ACC112 (cell line): ENCODE data around the gene PIK3R6.

Experiments used
- H2AFZ ChIP-seq: fragments of 200-600 bp; sonication (generic); one replicate; pipeline ENCODE4 v1.6.0; 2017; ENCODE audit warnings: antibody characterized with exemption, low read length; ENCODE audit not compliant: unreplicated experiment
- H3K27ac ChIP-seq: fragments of 200-600 bp; sonication (generic); 2 replicates; pipeline ENCODE4 v1.5.1; 2014; ENCODE audit warnings: low read depth, mild to moderate bottlenecking, antibody characterized with exemption, low read length, moderate library complexity
- H3K27me3 ChIP-seq: fragments of 200-600 bp; sonication (generic); 2 replicates; pipeline ENCODE4 v1.6.1; 2014; ENCODE audit warnings: mild to moderate bottlenecking, antibody characterized with exemption, low read length, moderate library complexity, mixed read lengths; ENCODE audit not compliant: insufficient read depth
- H3K36me3 ChIP-seq: fragments of 200-600 bp; sonication (generic); 2 replicates; pipeline ENCODE4 v1.6.1; 2016; ENCODE audit warnings: mild to moderate bottlenecking, antibody characterized with exemption, low read length, moderate library complexity, mixed read lengths; ENCODE audit not compliant: insufficient read depth
- H3K4me1 ChIP-seq: fragments of 200-600 bp; sonication (generic); one replicate; pipeline ENCODE4 v1.6.1; 2016; ENCODE audit warnings: low read length, mixed read lengths; ENCODE audit not compliant: insufficient read depth, unreplicated experiment, control insufficient read depth
- H3K4me3 ChIP-seq: fragments of 200-600 bp; sonication (generic); 2 replicates; pipeline ENCODE4 v1.5.1; 2014; ENCODE audit warnings: mild to moderate bottlenecking, low read depth, low read length
- H3K79me2 ChIP-seq: fragments of 200-600 bp; sonication (generic); one replicate; pipeline ENCODE4 v1.6.0; 2016; ENCODE audit warnings: low read length; ENCODE audit not compliant: control insufficient read depth, unreplicated experiment, insufficient read depth

Gene PIK3R6

GRCh38 chr17:8867361-8867981 lies at the start of gene PIK3R6:
Gene PIK3R6, minus strand, starts transcription at chr17:8867674. Its CDS starts 17,880 bp downstream, at chr17:8849794.
- H3K79me2 ChIP-seq: no peaks in the 10 kb centered on the region
- no peaks in the 10 kb centered on the region for H3K4me1 ChIP-seq
- peaks cover 42% of the 10 kb centered on the region for H3K27me3 ChIP-seq
- no peak within 1 kb of the TSS for H3K4me3 ChIP-seq
- H2AFZ ChIP-seq: no peak within 1 kb of the TSS
- H3K36me3 ChIP-seq: no peaks in the 10 kb centered on the region
- H3K27ac ChIP-seq: no peak within 1 kb of the TSS

GRCh38 chr17:8916466-8916865 lies 49.0 kb upstream of the PIK3R6 start:
- H3K79me2 ChIP-seq: no peaks in the 10 kb centered on the region
- peaks cover 9% of the 10 kb centered on the region for H3K27me3 ChIP-seq
- H3K4me3 ChIP-seq: no peak overlapping the region
- H3K27ac ChIP-seq: peak overlapping the region; percentile 35; the same call in 1 of the 2 replicates
- H3K4me1 ChIP-seq: peaks cover 17% of the 10 kb centered on the region
- no peaks in the 10 kb centered on the region for H3K36me3 ChIP-seq
- no peak overlapping the region for H2AFZ ChIP-seq

- Histone ChIP-seq H3K79me2 (no peaks in the 10 kb centered on the region), H3K36me3 (no peaks in the 10 kb centered on the region), H3K27ac (no peak overlapping the region), H3K4me1 (peaks cover 17% of the 10 kb centered on the region), H3K4me3 (no peak overlapping the region), H3K27me3 (peaks cover 14% of the 10 kb centered on the region), H2AFZ (no peak overlapping the region)
These were observed 47.1 kb upstream of the PIK3R6 start for GRCh38 chr17:8914554-8914953.

DNA sequence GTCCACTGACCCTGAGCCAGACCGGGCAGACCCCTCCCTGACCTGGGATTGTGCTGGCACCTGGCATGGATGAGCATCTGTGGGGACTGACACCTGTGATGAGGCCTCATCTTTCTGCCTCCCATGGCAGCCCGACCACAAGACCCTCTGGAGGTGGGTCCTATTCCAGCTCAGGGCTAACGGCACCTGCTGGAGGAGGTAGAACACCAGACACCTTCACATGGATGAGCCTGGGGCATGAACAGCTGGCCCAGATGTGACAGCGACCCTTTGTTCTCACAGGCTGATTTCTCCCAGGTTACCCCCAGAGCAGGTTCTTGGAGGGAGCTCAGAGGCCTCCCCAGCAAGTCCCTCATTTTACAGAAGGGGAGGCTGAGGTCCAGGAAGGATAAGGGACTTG lies 46.4 kb upstream of the PIK3R6 start:
- H3K27ac ChIP-seq: no peak overlapping the region
- H3K79me2 ChIP-seq: no peaks in the 10 kb centered on the region
- no peak overlapping the region for H2AFZ ChIP-seq
- H3K36me3 ChIP-seq: no peaks in the 10 kb centered on the region
- peaks cover 14% of the 10 kb centered on the region for H3K4me1 ChIP-seq
- H3K4me3 ChIP-seq: no peak overlapping the region
- H3K27me3 ChIP-seq: peaks cover 15% of the 10 kb centered on the region

DNA sequence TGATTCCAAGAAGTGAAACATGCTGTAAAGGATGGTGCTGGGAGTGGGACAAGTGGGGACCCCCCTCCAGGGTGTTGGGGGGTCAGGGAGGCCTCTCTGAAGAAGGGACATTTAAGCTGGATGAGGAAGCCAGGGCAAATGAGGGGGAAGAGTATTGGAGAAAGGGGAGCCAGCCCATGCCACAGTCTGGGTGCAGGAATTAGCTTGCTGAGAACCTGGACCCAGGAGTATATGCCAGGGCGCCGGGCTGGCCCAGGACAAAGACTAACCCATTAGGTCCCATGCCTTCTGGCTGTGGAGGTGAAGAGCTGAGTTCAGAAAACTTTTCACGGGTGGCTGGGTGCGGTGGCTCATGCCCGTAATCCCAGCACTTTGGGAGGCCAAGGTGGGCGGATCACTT lies 45.6 kb upstream of the PIK3R6 start:
- Histone ChIP-seq H3K27me3 (peaks cover 20% of the 10 kb centered on the region), H3K36me3 (no peaks in the 10 kb centered on the region), H2AFZ (no peak overlapping the region), H3K27ac (no peak overlapping the region), H3K4me3 (no peak overlapping the region), H3K79me2 (no peaks in the 10 kb centered on the region), H3K4me1 (peaks cover 9% of the 10 kb centered on the region)

DNA sequence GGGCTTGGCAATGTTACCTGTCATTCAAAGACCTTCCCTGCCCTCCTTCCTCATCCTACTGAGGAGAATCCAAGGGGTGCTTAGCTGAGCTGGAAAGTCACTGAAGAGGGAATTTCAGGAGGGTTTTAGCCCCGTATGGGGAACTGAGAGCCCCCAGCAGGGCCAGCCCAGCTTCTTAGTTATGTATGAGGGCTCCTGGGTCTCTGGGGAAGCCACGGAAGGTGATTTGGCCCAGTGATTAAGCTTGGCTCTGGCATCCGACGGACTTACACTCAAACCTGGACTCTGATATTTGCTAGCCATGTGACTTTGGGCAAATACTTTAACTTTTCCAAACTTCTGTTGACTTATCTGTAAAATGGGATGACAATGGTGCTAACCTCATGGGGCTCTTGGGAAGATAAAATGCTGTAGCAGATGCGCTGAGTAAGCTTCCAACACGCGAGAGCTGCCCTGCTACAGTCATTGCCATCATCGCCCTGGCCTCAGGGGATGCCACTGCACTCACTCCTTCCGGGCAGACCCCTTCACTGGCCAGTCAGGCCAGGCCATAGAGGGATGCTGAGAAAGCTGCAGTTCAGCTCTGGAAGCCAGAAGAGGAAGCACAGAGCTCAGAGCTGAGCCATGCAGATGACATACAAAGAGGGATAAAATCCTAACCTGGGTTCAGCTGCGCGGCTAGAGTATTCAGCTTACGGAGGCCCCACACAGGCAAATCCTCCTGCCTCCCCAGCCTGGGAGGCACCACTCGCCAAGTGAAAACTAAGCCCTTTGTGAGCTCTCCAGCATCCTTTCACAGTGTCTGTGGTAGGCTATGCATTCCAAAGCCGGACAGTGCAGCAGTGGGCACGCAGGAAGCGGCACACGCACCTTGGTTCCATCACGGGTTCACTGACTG lies 44.9 kb upstream of the PIK3R6 start:
- no peaks in the 10 kb centered on the region for H3K79me2 ChIP-seq
- peaks cover 9% of the 10 kb centered on the region for H3K4me1 ChIP-seq
- H3K4me3 ChIP-seq: no peak overlapping the region
- no peak overlapping the region for H2AFZ ChIP-seq
- H3K36me3 ChIP-seq: no peaks in the 10 kb centered on the region
- H3K27me3 ChIP-seq: peaks cover 26% of the 10 kb centered on the region
- H3K27ac ChIP-seq: no peak overlapping the region

DNA sequence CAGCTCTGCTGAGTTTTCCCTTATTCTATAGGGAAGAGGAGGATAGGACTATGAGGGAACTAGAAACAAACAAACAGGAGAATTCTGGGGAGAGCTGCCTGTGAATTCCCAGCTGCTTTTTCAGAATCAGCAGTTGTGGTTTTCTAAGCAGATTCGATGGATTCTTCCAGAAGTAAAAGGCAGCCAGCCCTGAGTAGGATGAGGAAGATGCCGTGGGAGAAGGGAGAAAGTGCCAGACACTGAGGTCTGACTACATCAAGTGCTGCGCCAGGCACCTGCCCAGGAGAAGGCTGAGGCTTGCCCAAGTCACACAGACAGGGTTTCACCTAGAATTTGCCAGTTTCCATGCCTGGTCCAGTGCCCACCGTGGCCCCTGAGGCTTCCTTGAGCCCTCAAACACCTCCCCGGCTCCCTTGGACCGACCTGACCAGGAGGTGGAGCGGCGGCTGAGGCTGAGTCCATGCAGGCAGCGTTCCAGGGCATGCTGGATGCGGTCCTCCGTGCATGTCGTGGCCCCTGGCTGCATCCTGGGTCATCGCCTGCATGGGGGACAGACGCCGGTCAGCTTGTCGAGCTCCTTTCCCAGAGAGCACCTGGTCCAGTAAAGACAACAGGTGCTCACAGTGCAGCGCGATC lies 43.6 kb upstream of the PIK3R6 start:
- no peaks in the 10 kb centered on the region for H3K36me3 ChIP-seq
- H3K27ac ChIP-seq: no peak overlapping the region
- H3K4me1 ChIP-seq: peaks cover 8% of the 10 kb centered on the region
- H3K79me2 ChIP-seq: no peaks in the 10 kb centered on the region
- H2AFZ ChIP-seq: no peak overlapping the region
- peaks cover 26% of the 10 kb centered on the region for H3K27me3 ChIP-seq
- no peak overlapping the region for H3K4me3 ChIP-seq

GRCh38 chr17:8909586-8910270 lies 42.3 kb upstream of the PIK3R6 start:
- H3K27me3 ChIP-seq: peaks cover 36% of the 10 kb centered on the region
- H3K4me1 ChIP-seq: no peaks in the 10 kb centered on the region
- H3K79me2 ChIP-seq: no peaks in the 10 kb centered on the region
- H3K27ac ChIP-seq: no peak overlapping the region
- H3K36me3 ChIP-seq: no peaks in the 10 kb centered on the region
- H3K4me3 ChIP-seq: no peak overlapping the region
- H2AFZ ChIP-seq: no peak overlapping the region

- Histone ChIP-seq H3K4me3 (no peak overlapping the region), H3K27me3 (peaks cover 54% of the 10 kb centered on the region), H3K4me1 (no peaks in the 10 kb centered on the region), H3K36me3 (no peaks in the 10 kb centered on the region), H3K27ac (no peak overlapping the region), H3K79me2 (no peaks in the 10 kb centered on the region), H2AFZ (no peak overlapping the region)
These were observed 37.9 kb upstream of the PIK3R6 start for GRCh38 chr17:8905331-8905730.

GRCh38 chr17:8904686-8905085 lies 37.2 kb upstream of the PIK3R6 start:
- Histone ChIP-seq H3K79me2 (no peaks in the 10 kb centered on the region), H3K4me3 (no peak overlapping the region), H3K27ac (no peak overlapping the region), H3K27me3 (peaks cover 55% of the 10 kb centered on the region), H3K4me1 (no peaks in the 10 kb centered on the region), H2AFZ (no peak overlapping the region), H3K36me3 (no peaks in the 10 kb centered on the region)
